Sciatic nerve (tissue), 2 donors: Measurements from ENCODE around the gene SCRN1. TPM values are rescaled to one million over a fixed set of nuclear protein-coding genes. Genes with fewer than 3 reads are reported as not detected.
"Not testable (repeated sequence)": the region's sequence is repeated elsewhere in the genome, so short reads cannot be mapped to it uniquely, and the experiment has no call there.

Experiments used
- ATAC-seq: fragments of 200-7000 bp; cut with Tn5 transposase; one replicate; pipeline ENCODE4 v1.9.1; 2020; ENCODE audit warnings: mild to moderate bottlenecking, moderate library complexity
- DNase-seq: peaks from one replicate; pipeline ENCODE4 v3.0.0-alpha.2; 2020; ENCODE audit warnings: low spot score
- intact Hi-C: fragments of 100-400 bp; cut with DNase I; formaldehyde crosslinking; loops from one replicate; pipeline ENCODE4 v1.14.2; 2022
- total RNA-seq: library from RNA; stranded (reverse); fragmentation: NEBNext Ultra II Directional; extraction: Animal tissue kit (Norgen Biotek cat#: 25700); gene quantifications from one replicate; pipeline ENCODE4 v1.2.1, GENCODE V29; 2021
- donor health status: DM: no; HTN: no; CAD: no.
- donor health status: DM: no; HTN: no; CAD: no.

The SCRN1 gene
- total RNA-seq, 1 donor from 2014 or later, result 176 TPM

- DNase-seq, result no peak
- intact Hi-C loops, result no loop called here
- ATAC-seq, result no peak
Observed at GRCh38 chr7:29906200-29907022, 83.2 kb downstream of the SCRN1 start.

- intact Hi-C loops, result no loop called here
- no peak for DNase-seq
- ATAC-seq, result no peak
Observed at GRCh38 chr7:29900745-29901144, 88.9 kb downstream of the SCRN1 start.

GRCh38 chr7:29898301-29898700 lies 91.3 kb downstream of the SCRN1 start:
- intact Hi-C loops, result no loop called here
- no peak for DNase-seq
- no peak for ATAC-seq

GRCh38 chr7:29896685-29897411 lies 92.8 kb downstream of the SCRN1 start:
- DNase-seq, result no peak
- ATAC-seq, result no peak
- intact Hi-C loops, result no loop called here

GRCh38 chr7:29895559-29895958 lies 94.0 kb downstream of the SCRN1 start:
- ATAC-seq (no peak), DNase-seq (no peak)
- intact Hi-C loops, result no loop called here

- DNase-seq (no peak), ATAC-seq (no peak)
- intact Hi-C loops, result no loop called here
Observed at GRCh38 chr7:29894256-29894655, 95.3 kb downstream of the SCRN1 start.

- intact Hi-C loops, result no loop called here
- ATAC-seq, result no peak
- DNase-seq, result no peak
Observed at GRCh38 chr7:29893351-29893965, 96.1 kb downstream of the SCRN1 start.

GRCh38 chr7:29892231-29892630 lies 97.4 kb downstream of the SCRN1 start:
- ATAC-seq (no peak), DNase-seq (no peak)
- intact Hi-C loops, result no loop called here

- intact Hi-C loops, result no loop called here
- no peak for ATAC-seq
- DNase-seq, result no peak
Observed at GRCh38 chr7:29891766-29892165, 97.8 kb downstream of the SCRN1 start.

- DNase-seq, result not testable (repeated sequence)
Observed at GRCh38 chr7:29890786-29891185, 98.8 kb downstream of the SCRN1 start.

GRCh38 chr7:29890251-29890650 lies 99.3 kb downstream of the SCRN1 start:
- DNase-seq (no peak), ATAC-seq (no peak)
- intact Hi-C loops, result no loop called here

More at GRCh38 chr7:29890786-29891185, 98.8 kb downstream of the SCRN1 start:
- ATAC-seq, intact Hi-C loops: not testable (repeated sequence)

- DNase-seq (no peak), ATAC-seq (no peak)
- intact Hi-C loops, result loop anchor here (10.0 kb wide), 1 partner anchor 166 kb away; no protein-coding TSS in a partner anchor
Observed at GRCh38 chr7:29889288-29889687, 100.3 kb downstream of the SCRN1 start.

- DNase-seq, result no peak
- intact Hi-C loops, result loop anchor here (10.0 kb wide), 1 partner anchor 167 kb away; no protein-coding TSS in a partner anchor
- ATAC-seq, result no peak
Observed at GRCh38 chr7:29888006-29888405, 101.6 kb downstream of the SCRN1 start.

- ATAC-seq (no peak), DNase-seq (no peak)
- intact Hi-C loops, result loop anchor here (10.0 kb wide), 1 partner anchor 168 kb away; no protein-coding TSS in a partner anchor
Observed at GRCh38 chr7:29886827-29887226, 102.8 kb downstream of the SCRN1 start.

GRCh38 chr7:29885626-29886025 lies 104.0 kb downstream of the SCRN1 start:
- no peak for DNase-seq
- intact Hi-C loops, result loop anchor here (10.0 kb wide), 1 partner anchor 169 kb away; no protein-coding TSS in a partner anchor
- no peak for ATAC-seq

- ATAC-seq (no peak), DNase-seq (no peak)
- intact Hi-C loops, result loop anchor here (10.0 kb wide), 1 partner anchor 170 kb away; no protein-coding TSS in a partner anchor
Observed at GRCh38 chr7:29884399-29885272, 105.0 kb downstream of the SCRN1 start.

GRCh38 chr7:29883462-29884398 lies 105.9 kb downstream of the SCRN1 start:
- ATAC-seq, result no peak
- no peak for DNase-seq
- intact Hi-C loops, result loop anchor here (10.0 kb wide), 1 partner anchor 171 kb away; no protein-coding TSS in a partner anchor
